Measurements from ENCODE around the gene SETD1B.
"Not testable (repeated sequence)": the region's sequence is repeated elsewhere in the genome, so short reads cannot be mapped to it uniquely, and the experiment has no call there.

Gene SETD1B

GRCh38 chr12:121779422-121779895, 24.4 kb upstream of the SETD1B start:
- in situ Hi-C loops (cut with MboI; ENCODE audit: low sequenced_read_pairs), result no loop called here

- in situ Hi-C loops (cut with MboI; ENCODE audit: low sequenced_read_pairs), result no loop called here
Measured at GRCh38 chr12:121780429-121780828, 23.4 kb upstream of the SETD1B start.

GRCh38 chr12:121781484-121781997, 22.3 kb upstream of the SETD1B start:
- in situ Hi-C loops (cut with MboI; ENCODE audit: low sequenced_read_pairs), result no loop called here

GRCh38 chr12:121781998-121782979, 21.5 kb upstream of the SETD1B start:
- in situ Hi-C loops (cut with MboI; ENCODE audit: low sequenced_read_pairs), result no loop called here

- in situ Hi-C loops (cut with MboI; ENCODE audit: low sequenced_read_pairs), result no loop called here
Measured at GRCh38 chr12:121783766-121784165, 20.0 kb upstream of the SETD1B start.

- in situ Hi-C loops (cut with MboI; ENCODE audit: low sequenced_read_pairs), result no loop called here
Measured at GRCh38 chr12:121784460-121784859, 19.3 kb upstream of the SETD1B start.

- in situ Hi-C loops (cut with MboI; ENCODE audit: low sequenced_read_pairs), result no loop called here
Measured at GRCh38 chr12:121786440-121786825, 17.4 kb upstream of the SETD1B start.

- in situ Hi-C loops (cut with MboI; ENCODE audit: low sequenced_read_pairs), result no loop called here
Measured at GRCh38 chr12:121787063-121788025, 16.5 kb upstream of the SETD1B start.

- in situ Hi-C loops (cut with MboI; ENCODE audit: low sequenced_read_pairs), result no loop called here
Measured at GRCh38 chr12:121788176-121788818, 15.5 kb upstream of the SETD1B start.

GRCh38 chr12:121789233-121789781, 14.5 kb upstream of the SETD1B start:
- in situ Hi-C loops (cut with MboI; ENCODE audit: low sequenced_read_pairs), result no loop called here

GRCh38 chr12:121789800-121790728, 13.7 kb upstream of the SETD1B start:
- in situ Hi-C loops (cut with MboI; ENCODE audit: low sequenced_read_pairs), result no loop called here

- in situ Hi-C loops (cut with MboI; ENCODE audit: low sequenced_read_pairs), result not testable (repeated sequence)
Measured at GRCh38 chr12:121790785-121791184, 13.0 kb upstream of the SETD1B start.

GRCh38 chr12:121791671-121792551, 11.9 kb upstream of the SETD1B start:
- in situ Hi-C loops (cut with MboI; ENCODE audit: low sequenced_read_pairs), result no loop called here

- in situ Hi-C loops (cut with MboI; ENCODE audit: low sequenced_read_pairs), result no loop called here
Measured at GRCh38 chr12:121792607-121793439, 11.0 kb upstream of the SETD1B start.

- in situ Hi-C loops (cut with MboI; ENCODE audit: low sequenced_read_pairs), result no loop called here
Measured at GRCh38 chr12:121793440-121793837, 10.4 kb upstream of the SETD1B start, which contains the start of gene RHOF. TSS of gene RHOF (minus strand) at chr12:121793688. CDS start at chr12:121793633, 55 bp downstream.

- in situ Hi-C loops (cut with MboI; ENCODE audit: low sequenced_read_pairs), result no loop called here
Measured at GRCh38 chr12:121793838-121794533, 9.8 kb upstream of the SETD1B start.

Measured in hTERT RPE-1 (cell line).